Activated naive CD8-positive, alpha-beta T cell treated with anti-CD3 and anti-CD28 coated beads for 36 hours (primary cell): Measurements from ENCODE around the gene LRRC32. TPM values are rescaled to one million over a fixed set of nuclear protein-coding genes. Genes with fewer than 3 reads are reported as not detected.

ENCODE experiments used
- DNase-seq: peaks from one replicate; pipeline ENCODE4 v3.0.0; 2021
- H3K27ac Mint-ChIP-seq: one replicate; pipeline ENCODE4 v1.8.0; 2022; ENCODE audit warnings: mild to moderate bottlenecking, moderate library complexity, mixed read lengths
- H3K27me3 Mint-ChIP-seq: one replicate; pipeline ENCODE4 v1.8.0; 2022; ENCODE audit warnings: mild to moderate bottlenecking, mixed read lengths
- H3K36me3 Mint-ChIP-seq: one replicate; pipeline ENCODE4 v1.8.0; 2021; ENCODE audit warnings: mild to moderate bottlenecking, mixed read lengths
- H3K4me1 Mint-ChIP-seq: one replicate; pipeline ENCODE4 v1.8.0; 2021; ENCODE audit warnings: mixed read lengths
- H3K4me3 Mint-ChIP-seq: one replicate; pipeline ENCODE4 v1.8.0; 2022; ENCODE audit warnings: mild to moderate bottlenecking, moderate library complexity, mixed read lengths
- H3K9me3 Mint-ChIP-seq: one replicate; pipeline ENCODE4 v1.8.0; 2022; ENCODE audit warnings: mixed read lengths
- total RNA-seq, 2 experiments: library from RNA; stranded (reverse); gene quantifications; one replicate each; pipeline ENCODE4 v1.2.3, GENCODE V29; 2021

The LRRC32 gene, protein sequence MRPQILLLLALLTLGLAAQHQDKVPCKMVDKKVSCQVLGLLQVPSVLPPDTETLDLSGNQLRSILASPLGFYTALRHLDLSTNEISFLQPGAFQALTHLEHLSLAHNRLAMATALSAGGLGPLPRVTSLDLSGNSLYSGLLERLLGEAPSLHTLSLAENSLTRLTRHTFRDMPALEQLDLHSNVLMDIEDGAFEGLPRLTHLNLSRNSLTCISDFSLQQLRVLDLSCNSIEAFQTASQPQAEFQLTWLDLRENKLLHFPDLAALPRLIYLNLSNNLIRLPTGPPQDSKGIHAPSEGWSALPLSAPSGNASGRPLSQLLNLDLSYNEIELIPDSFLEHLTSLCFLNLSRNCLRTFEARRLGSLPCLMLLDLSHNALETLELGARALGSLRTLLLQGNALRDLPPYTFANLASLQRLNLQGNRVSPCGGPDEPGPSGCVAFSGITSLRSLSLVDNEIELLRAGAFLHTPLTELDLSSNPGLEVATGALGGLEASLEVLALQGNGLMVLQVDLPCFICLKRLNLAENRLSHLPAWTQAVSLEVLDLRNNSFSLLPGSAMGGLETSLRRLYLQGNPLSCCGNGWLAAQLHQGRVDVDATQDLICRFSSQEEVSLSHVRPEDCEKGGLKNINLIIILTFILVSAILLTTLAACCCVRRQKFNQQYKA
- total RNA-seq, result 10 to 100 TPM; 11.5 to 12.1 TPM

DNA sequence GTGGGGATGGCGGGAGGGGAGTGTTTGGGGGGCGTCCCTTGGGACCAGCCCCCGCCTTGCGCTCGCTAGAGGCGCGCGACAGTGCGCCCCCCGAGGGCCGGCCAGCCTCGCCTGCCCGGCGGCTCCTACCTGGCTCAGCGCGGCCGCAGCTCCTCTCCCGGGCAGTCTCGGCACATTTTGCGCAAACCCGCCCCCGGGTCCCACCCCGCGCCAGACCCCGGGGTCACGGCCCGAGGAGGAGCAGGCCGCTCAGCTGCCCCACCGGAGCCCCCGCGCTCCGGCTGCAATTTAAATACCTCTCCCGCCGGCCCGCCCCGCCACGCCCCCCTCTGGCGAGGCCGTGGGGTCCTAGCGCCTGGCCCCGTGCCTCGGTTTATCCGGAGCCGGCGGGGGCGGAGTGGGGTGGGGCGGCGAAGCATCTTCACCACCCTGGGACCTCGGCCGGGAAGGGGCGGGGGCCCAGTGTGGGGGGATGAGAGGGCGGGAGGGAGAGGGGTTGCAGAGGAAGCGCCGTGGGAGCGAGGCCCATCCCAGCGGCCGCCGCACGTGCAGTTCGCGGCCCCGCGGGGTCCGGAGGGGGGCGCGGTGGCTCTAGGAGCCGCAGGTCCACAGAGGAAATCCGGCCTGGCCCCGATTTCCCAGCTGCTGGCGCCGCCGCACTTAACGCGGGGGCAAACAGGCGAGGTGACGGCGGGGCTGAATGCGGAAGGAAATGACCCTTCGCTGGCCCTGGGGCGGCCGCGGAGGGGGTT lies at the start of gene LRRC32:
Gene LRRC32 (minus strand): TSS at position 263 of the 752 bp plus-strand sequence. CDS start 4,793 bp downstream, outside the sequence.
- Mint-ChIP-seq H3K4me1 (peaks cover 40% of the 10 kb centered on the region), H3K9me3 (no peaks in the 10 kb centered on the region), H3K27me3 (peaks cover 21% of the 10 kb centered on the region), H3K4me3 (peak within 1 kb of the TSS; percentile 67), H3K36me3 (no peaks in the 10 kb centered on the region), H3K27ac (peak within 1 kb of the TSS; percentile 11)
- peak; percentile 42 for DNase-seq

DNA sequence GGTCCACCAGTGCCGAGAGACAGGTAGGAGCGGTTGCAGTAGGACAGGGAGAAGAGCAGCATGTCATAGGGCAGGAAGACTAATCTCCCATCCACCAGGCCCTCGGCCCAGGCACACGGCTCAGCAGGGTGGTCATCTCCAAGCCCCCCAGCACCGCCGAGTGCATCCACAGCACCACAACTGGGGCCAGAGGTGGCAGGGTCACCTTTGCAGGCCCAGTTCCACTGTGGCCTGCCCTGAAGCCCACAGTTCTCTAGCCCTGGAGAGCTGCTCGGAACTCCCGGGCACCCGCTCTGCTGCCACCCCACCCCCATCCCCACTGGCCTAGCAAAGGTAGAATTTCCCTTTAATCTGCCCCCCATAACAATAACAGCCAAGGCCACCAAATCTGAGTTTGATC lies 49.1 kb upstream of the LRRC32 start:
- Mint-ChIP-seq H3K36me3 (no peaks in the 10 kb centered on the region), H3K4me1 (peaks cover 3% of the 10 kb centered on the region), H3K4me3 (no peak overlapping the region), H3K9me3 (no peaks in the 10 kb centered on the region), H3K27me3 (peaks cover 17% of the 10 kb centered on the region), H3K27ac (no peak overlapping the region)
- no peak for DNase-seq

DNA sequence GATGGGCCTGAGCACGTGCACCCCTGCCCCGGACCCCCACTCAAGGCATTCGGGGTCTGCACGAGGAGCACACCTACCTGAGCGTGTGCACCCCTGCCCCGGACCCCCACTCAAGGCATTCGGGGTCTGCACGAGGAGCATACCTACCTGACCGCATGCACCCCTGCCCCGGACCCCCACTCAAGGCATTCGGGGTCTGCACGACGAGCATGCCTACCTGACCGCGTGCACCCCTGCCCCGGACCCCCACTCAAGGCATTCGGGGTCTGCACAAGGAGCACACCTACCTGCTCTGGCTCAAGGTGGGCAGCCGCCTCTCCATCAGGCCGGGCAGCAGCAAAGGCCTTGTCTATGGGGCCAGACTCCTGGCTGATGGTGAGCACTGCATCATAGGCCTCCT lies 48.7 kb upstream of the LRRC32 start:
- H3K36me3 Mint-ChIP-seq, result no peaks in the 10 kb centered on the region
- H3K27me3 Mint-ChIP-seq, result peaks cover 17% of the 10 kb centered on the region
- H3K27ac Mint-ChIP-seq, result no peak overlapping the region
- H3K9me3 Mint-ChIP-seq, result no peaks in the 10 kb centered on the region
- no peak overlapping the region for H3K4me3 Mint-ChIP-seq
- DNase-seq, result no peak
- H3K4me1 Mint-ChIP-seq, result peaks cover 3% of the 10 kb centered on the region

DNA sequence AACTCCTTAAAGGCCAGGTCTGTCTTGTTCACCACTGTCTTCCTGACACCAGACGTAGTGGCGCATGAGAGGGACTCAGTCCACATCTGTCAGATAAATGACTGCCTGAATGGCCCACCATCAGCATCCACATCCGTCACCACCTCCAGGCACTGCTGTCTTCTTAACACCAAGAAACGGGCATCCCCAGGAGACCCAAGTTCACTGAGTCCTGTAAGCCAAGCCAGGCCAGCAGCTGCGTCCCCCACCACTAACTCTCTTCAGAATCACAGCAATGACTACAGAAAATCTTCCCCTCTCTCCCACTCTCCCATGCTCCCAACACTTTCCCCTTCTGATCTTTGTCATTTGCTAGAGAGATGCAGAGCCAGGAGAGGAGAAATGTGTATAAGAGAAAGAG lies 47.3 kb upstream of the LRRC32 start:
- Mint-ChIP-seq H3K27me3 (peaks cover 14% of the 10 kb centered on the region), H3K4me1 (peaks cover 3% of the 10 kb centered on the region), H3K36me3 (no peaks in the 10 kb centered on the region), H3K4me3 (no peak overlapping the region), H3K27ac (no peak overlapping the region), H3K9me3 (no peaks in the 10 kb centered on the region)
- no peak for DNase-seq

DNA sequence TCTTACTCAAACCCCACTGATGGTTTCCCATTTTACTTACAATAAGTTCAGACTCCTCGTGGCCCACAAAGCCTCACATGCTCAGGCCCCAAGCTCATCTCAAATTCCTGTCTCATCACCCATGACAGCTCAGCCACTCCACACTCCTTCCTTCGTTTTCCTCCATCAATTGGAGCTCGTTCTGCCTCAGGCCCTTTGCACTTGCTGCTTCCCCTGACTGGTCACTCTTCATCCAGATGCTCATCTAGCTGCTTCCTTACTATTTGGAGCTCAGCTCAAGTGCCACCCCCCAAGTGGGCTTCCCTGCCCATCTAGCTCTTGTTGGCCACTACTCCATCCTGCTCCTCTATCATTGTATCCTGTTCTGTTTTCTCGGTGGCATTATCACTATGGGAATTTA lies 46.8 kb upstream of the LRRC32 start:
- Mint-ChIP-seq H3K4me3 (no peak overlapping the region), H3K9me3 (no peaks in the 10 kb centered on the region), H3K27me3 (peaks cover 9% of the 10 kb centered on the region), H3K4me1 (peaks cover 2% of the 10 kb centered on the region), H3K27ac (no peak overlapping the region), H3K36me3 (no peaks in the 10 kb centered on the region)
- no peak for DNase-seq

DNA sequence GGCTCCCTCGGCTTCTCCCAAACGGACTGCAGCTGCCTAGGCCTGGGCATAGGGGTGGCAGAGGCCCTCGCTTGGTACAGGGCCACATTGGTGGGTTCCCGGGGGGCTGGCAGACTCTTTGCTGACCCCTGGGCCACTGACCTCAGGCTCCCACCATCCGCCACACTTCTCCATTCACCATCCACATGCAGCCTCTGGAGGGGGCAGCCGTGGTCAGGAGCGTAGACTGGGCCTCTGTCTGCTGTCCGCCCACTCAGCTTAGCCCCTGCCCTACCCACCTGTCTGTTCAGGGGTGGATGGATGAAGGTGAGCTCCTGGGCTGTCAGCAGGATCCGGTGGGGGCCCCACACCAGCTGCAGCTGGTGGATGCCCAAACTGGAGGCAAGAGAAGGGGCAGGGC lies 45.7 kb upstream of the LRRC32 start:
- no peak for DNase-seq
- no peaks in the 10 kb centered on the region for H3K4me1 Mint-ChIP-seq
- H3K4me3 Mint-ChIP-seq, result no peak overlapping the region
- no peaks in the 10 kb centered on the region for H3K36me3 Mint-ChIP-seq
- no peaks in the 10 kb centered on the region for H3K27me3 Mint-ChIP-seq
- no peaks in the 10 kb centered on the region for H3K9me3 Mint-ChIP-seq
- H3K27ac Mint-ChIP-seq, result no peak overlapping the region

DNA sequence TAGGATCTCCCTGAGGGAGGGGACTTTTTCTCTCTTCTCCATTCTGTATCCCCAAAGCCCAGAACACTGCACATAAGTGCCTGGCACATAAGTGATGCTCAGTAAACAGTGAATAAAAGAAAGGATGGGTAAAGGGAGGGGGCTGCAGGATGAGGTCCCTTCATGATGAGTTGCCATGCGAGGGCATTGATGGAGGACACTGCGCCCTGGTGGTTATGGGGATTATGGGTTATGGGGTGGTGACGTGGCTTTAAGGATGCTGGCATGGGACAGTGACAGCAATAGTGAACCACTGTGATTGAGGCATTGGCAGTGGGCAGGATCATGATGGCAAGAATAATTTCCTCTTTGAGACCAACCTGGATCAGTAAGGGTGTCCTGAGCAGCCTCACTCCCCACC lies 43.9 kb upstream of the LRRC32 start:
- no peaks in the 10 kb centered on the region for H3K27me3 Mint-ChIP-seq
- no peaks in the 10 kb centered on the region for H3K36me3 Mint-ChIP-seq
- H3K4me1 Mint-ChIP-seq, result no peaks in the 10 kb centered on the region
- H3K4me3 Mint-ChIP-seq, result no peak overlapping the region
- H3K9me3 Mint-ChIP-seq, result no peaks in the 10 kb centered on the region
- no peak overlapping the region for H3K27ac Mint-ChIP-seq
- no peak for DNase-seq

DNA sequence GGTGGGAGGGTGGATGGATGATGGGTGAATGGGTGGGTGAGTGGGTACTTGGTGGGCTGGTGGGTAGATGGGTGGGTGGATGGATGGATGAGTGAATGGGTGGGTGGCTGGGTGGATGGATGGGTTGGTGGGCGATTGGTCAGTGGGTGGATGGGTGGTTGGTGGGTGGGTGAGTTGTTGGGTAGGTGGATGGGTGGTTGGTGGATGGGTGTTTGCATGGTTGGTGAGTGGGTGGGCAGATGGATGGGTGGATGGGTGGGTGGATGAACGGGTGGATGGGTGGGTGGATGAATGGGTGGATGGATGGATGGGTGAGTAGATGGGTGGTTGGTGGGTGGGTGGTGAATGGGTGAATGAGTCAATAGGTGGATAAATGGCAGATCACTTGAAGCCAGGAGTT lies 43.0 kb upstream of the LRRC32 start:
- Mint-ChIP-seq H3K9me3 (no peaks in the 10 kb centered on the region), H3K36me3 (no peaks in the 10 kb centered on the region), H3K4me3 (no peak overlapping the region), H3K27me3 (no peaks in the 10 kb centered on the region), H3K4me1 (no peaks in the 10 kb centered on the region), H3K27ac (no peak overlapping the region)
- no peak for DNase-seq

DNA sequence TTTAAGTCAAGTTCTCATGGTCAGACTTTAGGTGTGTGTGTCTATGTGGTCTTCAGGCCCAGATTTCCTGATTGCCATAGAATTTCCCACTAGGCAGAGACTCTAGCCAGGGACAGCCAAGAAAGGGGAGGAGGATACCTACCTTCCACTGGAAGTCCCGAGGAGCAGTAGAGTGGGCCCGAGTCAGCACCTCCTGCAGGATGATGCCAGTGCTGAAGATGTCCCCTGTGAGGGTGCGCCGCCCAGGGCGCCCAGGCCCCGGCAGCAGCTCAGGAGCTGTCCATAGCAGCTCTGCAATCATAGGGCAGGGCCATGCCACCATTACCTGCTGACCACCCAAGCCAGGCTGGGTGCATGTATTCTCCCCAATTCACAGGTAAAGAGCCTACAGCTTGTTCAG lies 41.6 kb upstream of the LRRC32 start:
- Mint-ChIP-seq H3K4me3 (no peak overlapping the region), H3K9me3 (no peaks in the 10 kb centered on the region), H3K27me3 (no peaks in the 10 kb centered on the region), H3K36me3 (no peaks in the 10 kb centered on the region), H3K27ac (no peak overlapping the region), H3K4me1 (no peaks in the 10 kb centered on the region)
- DNase-seq, result no peak

DNA sequence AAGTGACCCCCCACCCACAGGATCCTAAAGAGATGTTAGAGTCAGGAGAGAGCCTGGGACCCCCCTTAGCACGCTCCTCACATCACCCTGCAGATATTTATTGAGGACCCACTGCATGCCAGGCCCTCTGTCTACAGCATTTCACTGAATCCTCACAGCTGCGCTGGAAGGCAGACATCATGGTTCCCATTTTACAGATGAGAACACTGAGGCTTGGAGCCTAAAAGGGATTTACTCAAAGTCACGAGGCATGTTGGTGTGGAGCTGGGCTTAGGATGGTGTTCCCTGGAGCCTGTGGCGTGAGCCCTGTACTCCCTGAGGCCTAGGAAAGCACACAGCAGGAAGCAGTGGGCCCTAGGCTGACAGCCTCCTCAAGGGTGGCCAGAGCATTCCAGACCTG lies 39.2 kb upstream of the LRRC32 start:
- H3K27ac Mint-ChIP-seq, result no peak overlapping the region
- peaks cover 2% of the 10 kb centered on the region for H3K9me3 Mint-ChIP-seq
- H3K4me3 Mint-ChIP-seq, result no peak overlapping the region
- no peak for DNase-seq
- no peaks in the 10 kb centered on the region for H3K4me1 Mint-ChIP-seq
- H3K36me3 Mint-ChIP-seq, result no peaks in the 10 kb centered on the region
- H3K27me3 Mint-ChIP-seq, result no peaks in the 10 kb centered on the region

DNA sequence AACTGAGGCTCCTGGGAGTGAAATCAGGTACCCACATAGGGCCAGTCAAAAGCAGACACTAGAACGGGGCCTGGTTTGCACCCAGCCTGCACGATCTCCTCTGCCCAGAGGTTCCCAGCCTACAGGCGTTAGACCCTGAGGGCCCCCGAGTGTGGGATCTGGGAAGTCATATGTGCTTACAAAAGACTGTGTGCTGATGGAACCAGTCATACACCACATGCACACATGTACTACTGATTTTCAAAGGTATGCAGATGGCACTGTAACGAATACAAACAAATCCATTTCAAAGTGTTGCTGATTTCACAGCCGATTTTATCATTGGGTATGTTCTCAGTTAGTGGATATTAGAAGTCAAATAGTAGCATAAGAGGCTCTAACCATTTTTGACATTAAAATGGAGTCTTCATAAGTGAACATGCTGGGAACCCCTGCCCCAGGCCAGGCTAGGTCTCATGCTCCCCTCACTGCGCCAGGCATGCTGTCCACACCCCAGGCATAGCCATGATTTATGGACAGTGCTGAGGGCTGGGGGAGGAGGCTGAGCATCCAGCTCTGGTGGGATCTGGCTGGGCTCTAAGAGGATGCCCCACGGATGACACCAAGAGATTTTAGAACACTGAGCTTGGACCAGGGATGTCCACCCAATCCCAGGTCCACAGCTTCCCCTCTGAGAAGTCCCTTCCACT lies 38.6 kb upstream of the LRRC32 start:
- H3K27ac Mint-ChIP-seq, result no peak overlapping the region

DNA sequence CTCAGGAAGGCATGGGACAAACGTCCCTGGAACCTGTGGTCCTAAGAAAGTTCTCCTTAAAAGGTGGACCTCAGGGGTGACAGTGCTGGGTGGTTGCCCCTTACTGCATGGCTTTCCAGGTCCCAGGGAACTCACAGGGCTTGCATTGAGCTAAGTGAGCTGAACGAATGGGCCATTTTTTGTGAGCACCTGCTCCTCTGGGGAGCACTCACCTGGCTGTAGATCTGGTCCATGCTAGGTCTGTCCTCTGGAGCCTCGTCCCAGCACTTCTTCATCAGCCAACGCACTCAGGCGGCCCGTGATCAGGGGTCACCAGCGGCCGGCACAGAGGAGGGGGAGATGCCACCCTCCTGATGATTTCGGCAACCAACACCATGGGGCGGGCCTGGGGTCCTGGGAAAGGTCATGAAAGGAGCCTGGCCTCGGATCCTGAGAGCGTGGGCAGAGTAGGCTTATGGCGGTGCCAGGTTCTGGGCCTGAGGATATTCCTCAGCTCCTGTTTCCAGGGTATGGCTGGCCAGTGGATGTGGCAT lies 36.8 kb upstream of the LRRC32 start:
- H3K36me3 Mint-ChIP-seq, result no peaks in the 10 kb centered on the region
- no peak overlapping the region for H3K4me3 Mint-ChIP-seq
- H3K4me1 Mint-ChIP-seq, result no peaks in the 10 kb centered on the region
- H3K9me3 Mint-ChIP-seq, result peaks cover 2% of the 10 kb centered on the region
- H3K27me3 Mint-ChIP-seq, result peaks cover 6% of the 10 kb centered on the region
- no peak overlapping the region for H3K27ac Mint-ChIP-seq
- no peak for DNase-seq

More for the DNA sequence above, 38.6 kb upstream of the LRRC32 start:
- no peak for DNase-seq
- Mint-ChIP-seq H3K27me3 (no peaks in the 10 kb centered on the region), H3K4me3 (no peak overlapping the region), H3K4me1 (no peaks in the 10 kb centered on the region), H3K9me3 (peaks cover 2% of the 10 kb centered on the region), H3K36me3 (no peaks in the 10 kb centered on the region)

DNA sequence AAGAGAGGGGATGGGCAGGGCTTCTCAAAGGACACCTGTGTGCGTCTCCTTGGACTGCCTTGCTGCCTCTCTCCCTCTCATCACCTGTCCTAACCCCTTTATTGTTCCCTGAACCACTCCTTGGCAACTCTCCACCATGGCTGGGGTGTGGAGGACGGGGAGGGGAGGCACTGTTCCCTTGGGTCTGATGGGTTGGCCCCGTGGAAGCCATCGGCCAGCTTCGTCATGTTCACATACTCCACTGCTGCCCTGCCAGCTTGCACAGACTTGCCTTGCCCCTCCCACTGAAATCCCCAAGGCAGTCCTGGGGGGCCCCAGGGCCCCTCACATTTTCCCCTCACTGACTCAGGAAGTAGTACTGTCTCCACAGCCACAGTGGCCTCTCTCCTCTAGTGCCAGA lies 36.1 kb upstream of the LRRC32 start:
- DNase-seq, result no peak
- peaks cover 6% of the 10 kb centered on the region for H3K27me3 Mint-ChIP-seq
- peaks cover 2% of the 10 kb centered on the region for H3K9me3 Mint-ChIP-seq
- no peak overlapping the region for H3K27ac Mint-ChIP-seq
- H3K4me3 Mint-ChIP-seq, result no peak overlapping the region
- no peaks in the 10 kb centered on the region for H3K4me1 Mint-ChIP-seq
- no peaks in the 10 kb centered on the region for H3K36me3 Mint-ChIP-seq

DNA sequence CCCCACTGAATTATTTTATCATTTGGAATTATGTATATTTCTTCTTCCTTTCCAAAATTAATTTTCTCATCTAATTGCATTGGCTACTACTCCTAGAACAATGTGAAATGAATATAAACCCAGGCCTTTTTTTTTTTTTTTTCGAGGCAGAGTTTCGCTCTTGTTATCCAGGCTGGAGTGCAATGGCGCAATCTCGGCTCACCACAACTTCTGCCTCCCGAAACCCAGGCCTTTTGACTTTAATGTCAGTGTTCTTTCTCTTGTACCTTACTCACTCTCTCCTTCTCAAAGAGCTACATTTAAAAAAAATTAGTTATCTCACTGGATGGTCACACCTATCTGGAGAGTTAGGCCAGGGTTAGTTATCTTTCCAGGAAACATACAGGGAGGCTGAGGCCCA lies 35.3 kb upstream of the LRRC32 start:
- no peak for DNase-seq
- Mint-ChIP-seq H3K36me3 (no peaks in the 10 kb centered on the region), H3K27me3 (peaks cover 6% of the 10 kb centered on the region), H3K4me1 (no peaks in the 10 kb centered on the region), H3K9me3 (peaks cover 2% of the 10 kb centered on the region), H3K27ac (no peak overlapping the region), H3K4me3 (no peak overlapping the region)
